Esophagus (tissue), 2 donors: Measurements from ENCODE around the gene EYA3. TPM values are rescaled to one million over a fixed set of nuclear protein-coding genes. Genes with fewer than 3 reads are reported as not detected.

Experiments
- H3K27ac ChIP-seq, 2 donors: one replicate each; pipeline ENCODE4 v1.5.1; 2013; ENCODE audit warnings: low read depth in 2 of 2, mild to moderate bottlenecking in 2 of 2, inconsistent platforms in 1 of 2, low read length in 1 of 2, moderate library complexity in 1 of 2
- H3K27me3 ChIP-seq, 2 donors: one replicate each; pipeline ENCODE4 v1.6.1; 2013; ENCODE audit warnings: low read length in 2 of 2, control low read depth in 1 of 2, mild to moderate bottlenecking in 1 of 2; ENCODE audit not compliant: insufficient read depth in 2 of 2, control insufficient read depth in 1 of 2
- H3K36me3 ChIP-seq, 2 donors: one replicate each; pipeline ENCODE4 v1.6.1; 2013; ENCODE audit warnings: low read length in 1 of 2; ENCODE audit not compliant: control insufficient read depth in 2 of 2, insufficient read depth in 2 of 2
- H3K4me1 ChIP-seq, 2 donors: one replicate each; pipeline ENCODE4 v1.6.1; 2013; ENCODE audit warnings: low read length in 1 of 2; ENCODE audit not compliant: control insufficient read depth in 2 of 2, insufficient read depth in 2 of 2
- H3K4me3 ChIP-seq, 2 donors: one replicate each; pipeline ENCODE4 v1.5.1; 2013; ENCODE audit warnings: low read length in 2 of 2, mild to moderate bottlenecking in 2 of 2, low read depth in 1 of 2, moderate library complexity in 1 of 2
- H3K9me3 ChIP-seq, 2 donors: one replicate each; pipeline ENCODE4 v1.6.1; 2013; ENCODE audit warnings: mild to moderate bottlenecking in 2 of 2, low read depth in 1 of 2, low read length in 1 of 2, moderate library complexity in 1 of 2; ENCODE audit not compliant: control insufficient read depth in 2 of 2, insufficient read depth in 1 of 2
- WGBS, 2 donors: extraction: QIAGEN DNeasy Blood & Tissue Kit; methylation state at CpG; one replicate each; pipeline ENCODE4 v1.1.7; 2013; 5-methylcytosine and 5-hydroxymethylcytosine counted together
- polyA plus RNA-seq, 2 donors: library from polyadenylated mRNA; stranded (reverse); fragments of 200-250 nt; gene quantifications; one replicate each; pipeline ENCODE4 v1.2.3, GENCODE V29; 2013
- donor health status: healthy with polysubstance abuse.
- donor health status: Bipolar disorder and iron deficiency.

The EYA3 gene
- polyA plus RNA-seq, 2 donors: 6.3 to 7.3 TPM

DNA sequence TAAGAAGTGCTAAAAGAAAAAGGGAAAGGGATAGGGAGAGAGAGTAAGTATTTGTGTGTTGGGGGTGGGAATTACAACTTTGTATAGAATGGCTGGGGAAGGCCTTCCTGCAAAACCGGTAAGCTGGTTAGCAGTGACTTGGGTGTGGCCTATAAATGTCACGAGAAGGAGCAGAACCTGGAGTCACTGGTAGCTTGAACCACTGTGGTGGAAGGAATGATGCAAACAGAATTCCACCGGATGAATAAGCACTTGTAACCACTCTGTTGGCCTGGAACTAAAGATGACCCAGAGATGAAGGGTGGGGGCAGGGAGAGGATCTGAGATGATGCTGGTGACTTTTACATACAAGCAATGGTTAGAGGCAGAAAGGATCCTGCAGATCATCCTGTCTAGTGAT lies 119.7 kb downstream of the EYA3 start:
- Histone ChIP-seq H3K9me3 (no peaks in the 10 kb centered on the region), H3K36me3 (peaks cover 6 to 13% of the 10 kb centered on the region in 2 donors), H3K27ac (no peak overlapping the region), H3K4me1 (peaks cover 0 to 4% of the 10 kb centered on the region in 2 donors), H3K27me3 (no peaks in the 10 kb centered on the region), H3K4me3 (no peak overlapping the region)
- WGBS, 2 donors: 39 to 61% methylated on average over 3 of the region's 3 CpGs

DNA sequence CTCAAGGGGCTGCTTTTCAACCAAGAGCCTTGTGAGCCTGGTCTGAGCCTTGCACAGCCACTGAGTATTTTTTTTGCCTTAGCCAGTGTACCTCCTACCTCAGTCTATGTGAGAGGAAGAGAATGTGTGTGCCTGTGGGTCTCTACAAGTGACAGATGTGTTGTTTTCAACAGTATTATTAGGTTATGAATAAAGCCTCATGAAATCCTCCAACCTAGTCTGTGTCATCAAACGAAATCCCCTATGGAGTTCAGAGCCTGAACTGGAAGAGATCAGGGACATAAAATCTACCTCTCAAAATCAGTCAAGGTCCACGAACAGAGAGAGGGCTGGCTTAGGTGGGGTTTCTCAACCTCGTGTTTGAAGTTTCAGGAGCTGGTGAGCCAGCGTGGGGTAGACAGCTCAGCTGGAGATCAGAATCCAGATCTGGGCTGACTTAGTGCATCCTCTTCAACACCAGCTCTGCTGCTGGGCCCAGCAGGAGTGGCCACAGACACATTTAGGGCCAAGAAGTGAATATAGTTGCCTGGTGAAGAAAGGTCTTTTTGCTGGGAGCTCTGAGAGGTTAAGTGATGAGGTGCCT lies 120.4 kb downstream of the EYA3 start:
- peak overlapping the region in 1 of 2 donors; percentile 26 for H3K27ac ChIP-seq
- WGBS, 2 donors: 83 to 90% methylated on average over 4 of the region's 4 CpGs
- H3K4me1 ChIP-seq: peaks cover 0 to 4% of the 10 kb centered on the region in 2 donors

DNA sequence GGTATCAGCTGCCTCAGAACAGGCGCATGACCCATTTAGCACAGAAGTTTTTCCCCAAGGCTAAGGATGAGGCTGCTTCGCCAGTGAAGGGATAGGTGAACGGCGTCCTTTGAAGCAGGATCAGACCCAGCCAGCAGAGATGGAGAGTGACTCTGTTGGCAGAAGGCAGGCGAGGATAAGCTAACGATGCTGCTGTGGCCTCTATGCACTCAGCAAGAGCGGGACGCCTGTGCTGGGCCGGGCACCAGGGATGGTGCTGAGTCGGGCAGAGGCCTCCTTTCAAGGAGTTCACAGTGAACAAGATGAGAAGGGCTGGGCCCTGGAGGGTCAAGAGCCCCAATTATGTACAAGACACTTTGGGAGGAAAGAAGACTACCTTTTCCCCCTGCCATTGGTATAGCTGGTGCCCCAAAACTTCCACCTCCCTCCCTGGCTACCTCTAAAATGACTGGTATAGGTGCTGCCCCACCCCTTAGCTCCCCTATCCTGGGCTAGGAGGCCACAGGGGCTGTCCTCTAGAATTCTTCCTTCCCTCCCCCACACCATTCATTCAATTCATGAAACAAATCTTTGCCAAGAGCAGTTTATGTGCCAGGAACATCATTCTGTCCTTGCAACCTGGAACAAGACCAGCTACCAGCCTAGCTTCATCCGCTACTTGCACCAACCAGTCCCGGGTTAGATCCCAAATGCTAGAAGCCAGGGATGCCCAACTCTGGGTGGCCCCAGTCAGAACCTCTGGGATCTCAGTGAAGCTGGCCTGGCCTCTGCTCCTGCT lies 121.1 kb downstream of the EYA3 start:
- H3K4me3 ChIP-seq: no peak overlapping the region
- H3K27ac ChIP-seq: peak overlapping the region in 1 of 2 donors; percentile 7
- peaks cover 6 to 17% of the 10 kb centered on the region in 2 donors for H3K36me3 ChIP-seq

More for the DNA sequence above, 120.4 kb downstream of the EYA3 start:
- H3K9me3 ChIP-seq: no peaks in the 10 kb centered on the region
- no peaks in the 10 kb centered on the region for H3K27me3 ChIP-seq
- H3K4me3 ChIP-seq: no peak overlapping the region
- peaks cover 6 to 17% of the 10 kb centered on the region in 2 donors for H3K36me3 ChIP-seq

DNA sequence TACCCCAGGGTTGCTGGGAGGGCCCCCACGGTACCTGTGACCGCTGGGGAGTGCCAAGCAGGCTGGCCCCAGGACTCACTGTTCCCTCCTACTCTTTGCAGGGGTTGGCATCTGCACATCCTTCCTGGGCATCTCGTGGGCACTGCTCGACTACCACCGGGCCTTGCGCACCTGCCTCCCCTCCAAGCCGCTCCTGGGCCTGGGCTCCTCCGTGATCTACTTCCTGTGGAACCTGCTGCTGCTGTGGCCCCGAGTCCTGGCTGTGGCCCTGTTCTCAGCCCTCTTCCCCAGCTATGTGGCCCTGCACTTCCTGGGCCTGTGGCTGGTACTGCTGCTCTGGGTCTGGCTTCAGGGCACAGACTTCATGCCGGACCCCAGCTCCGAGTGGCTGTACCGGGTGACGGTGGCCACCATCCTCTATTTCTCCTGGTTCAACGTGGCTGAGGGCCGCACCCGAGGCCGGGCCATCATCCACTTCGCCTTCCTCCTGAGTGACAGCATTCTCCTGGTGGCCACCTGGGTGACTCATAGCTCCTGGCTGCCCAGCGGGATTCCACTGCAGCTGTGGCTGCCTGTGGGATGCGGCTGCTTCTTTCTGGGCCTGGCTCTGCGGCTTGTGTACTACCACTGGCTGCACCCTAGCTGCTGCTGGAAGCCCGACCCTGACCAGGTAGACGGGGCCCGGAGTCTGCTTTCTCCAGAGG lies 121.9 kb downstream of the EYA3 start:
- H3K4me1 ChIP-seq: peaks cover 0 to 5% of the 10 kb centered on the region in 2 donors
- H3K27me3 ChIP-seq: no peaks in the 10 kb centered on the region
- H3K36me3 ChIP-seq: peaks cover 6 to 17% of the 10 kb centered on the region in 2 donors
- no peak overlapping the region for H3K27ac ChIP-seq
- H3K9me3 ChIP-seq: no peaks in the 10 kb centered on the region
- WGBS, 2 donors: 89 to 90% methylated on average over 24 of the region's 24 CpGs
- no peak overlapping the region for H3K4me3 ChIP-seq

More for the DNA sequence above, 121.1 kb downstream of the EYA3 start:
- H3K4me1 ChIP-seq: peaks cover 0 to 4% of the 10 kb centered on the region in 2 donors
- no peaks in the 10 kb centered on the region for H3K9me3 ChIP-seq
- H3K27me3 ChIP-seq: no peaks in the 10 kb centered on the region
- WGBS, 2 donors: 89 to 91% methylated on average over 12 of the region's 12 CpGs

DNA sequence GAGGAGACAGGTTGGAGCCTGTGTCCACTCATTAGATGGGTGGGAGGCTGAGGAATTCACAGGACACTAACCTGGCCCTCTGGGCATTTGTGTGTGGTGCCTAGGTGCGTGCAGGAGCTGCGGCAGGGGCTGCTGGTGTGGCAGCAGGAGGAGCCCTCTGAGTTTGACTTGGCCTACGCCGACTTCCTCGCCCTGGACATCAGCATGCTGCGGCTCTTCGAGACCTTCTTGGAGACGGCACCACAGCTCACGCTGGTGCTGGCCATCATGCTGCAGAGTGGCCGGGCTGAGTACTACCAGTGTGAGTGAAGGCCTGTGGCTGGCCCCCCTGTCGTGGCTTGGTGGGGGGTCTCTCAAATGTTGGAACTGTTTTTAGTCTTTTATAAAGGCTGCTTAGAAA lies 125.0 kb downstream of the EYA3 start:
- Histone ChIP-seq H3K36me3 (peaks cover 6 to 17% of the 10 kb centered on the region in 2 donors), H3K9me3 (no peaks in the 10 kb centered on the region), H3K4me3 (no peak overlapping the region), H3K27ac (peak overlapping the region in 1 of 2 donors; percentile 39), H3K27me3 (no peaks in the 10 kb centered on the region), H3K4me1 (peaks cover 5 to 20% of the 10 kb centered on the region in 2 donors)
- WGBS, 2 donors: 93 to 95% methylated on average over 11 of the region's 11 CpGs

DNA sequence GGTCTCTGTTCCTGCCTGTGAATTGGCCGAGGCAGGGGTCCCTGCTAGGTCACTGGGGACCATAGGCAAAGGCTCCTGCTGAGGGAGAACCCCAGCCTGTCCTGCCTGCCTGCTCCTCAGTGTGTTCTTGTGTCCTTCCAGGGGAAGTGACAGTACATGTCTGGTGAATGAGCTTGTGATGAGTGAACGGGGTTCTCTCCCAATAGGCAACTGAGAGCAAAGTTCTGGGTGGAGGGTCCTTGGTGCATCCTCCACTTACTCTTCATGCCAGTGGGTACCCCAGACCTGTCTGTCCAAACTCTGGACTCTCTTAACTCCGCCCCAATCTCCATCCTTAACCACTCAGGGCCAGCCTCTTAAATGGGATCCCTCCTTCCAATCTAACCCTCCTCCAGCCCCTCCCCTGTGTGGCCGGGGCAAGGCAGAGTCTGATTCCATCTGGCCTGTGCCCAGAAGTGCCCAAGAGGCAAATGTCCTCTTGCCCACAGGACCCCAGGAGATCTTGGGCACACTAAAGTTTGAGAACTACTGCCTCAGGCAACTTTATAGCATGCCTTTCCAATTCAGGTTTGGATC lies 126.7 kb downstream of the EYA3 start:
- Histone ChIP-seq H3K4me1 (peaks cover 5 to 20% of the 10 kb centered on the region in 2 donors), H3K36me3 (peaks cover 3 to 12% of the 10 kb centered on the region in 2 donors), H3K27me3 (no peaks in the 10 kb centered on the region), H3K9me3 (no peaks in the 10 kb centered on the region), H3K27ac (peak overlapping the region in 1 of 2 donors; percentile 98), H3K4me3 (no peak overlapping the region)
- WGBS, 2 donors: 52 to 61% methylated on average over 4 of the region's 4 CpGs

DNA sequence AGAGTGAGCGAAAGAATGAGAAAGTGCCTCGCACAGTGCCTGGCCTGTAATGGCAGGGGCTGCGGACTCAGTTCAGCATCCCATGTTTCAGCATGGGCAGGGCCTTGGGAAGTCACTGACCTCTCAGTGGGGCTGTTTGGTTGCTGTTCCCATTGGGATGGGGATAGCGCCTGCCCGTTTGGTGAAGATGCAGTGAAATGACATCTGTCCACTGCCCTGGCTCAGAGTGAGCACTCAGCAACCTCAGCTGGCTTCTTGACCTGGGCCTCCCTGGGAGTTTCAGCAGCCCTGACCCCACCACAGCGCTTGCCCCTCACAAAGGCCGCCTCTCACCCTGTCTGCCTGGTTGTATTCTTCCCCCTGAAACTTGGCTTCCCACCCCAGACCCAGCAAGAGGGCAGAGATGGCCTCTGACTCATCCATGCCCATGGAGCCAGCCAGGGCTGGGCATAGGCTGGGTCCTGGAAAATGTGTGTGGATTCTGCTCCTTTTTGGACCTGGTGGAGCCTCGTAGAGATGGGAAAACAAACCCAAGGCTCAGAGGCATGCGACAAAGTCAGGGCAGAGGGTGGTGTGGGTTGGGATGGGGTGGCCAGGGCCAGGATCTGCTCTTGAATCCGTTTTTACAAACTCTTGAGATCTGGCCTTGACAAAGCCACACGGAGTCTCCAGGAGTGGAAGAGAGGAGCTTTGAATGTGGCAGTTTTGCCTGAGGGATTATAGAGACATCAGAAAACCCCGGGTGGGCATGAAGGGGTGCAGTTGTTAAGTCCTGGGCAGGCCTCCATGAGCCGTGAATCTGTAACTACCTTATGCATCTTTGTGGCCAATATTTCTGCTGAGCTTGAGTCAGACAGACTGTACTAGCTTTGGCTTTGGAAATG lies 127.4 kb downstream of the EYA3 start:
- H3K4me3 ChIP-seq: peak overlapping the region; percentile 68 to 82
- no peaks in the 10 kb centered on the region for H3K27me3 ChIP-seq
- H3K27ac ChIP-seq: peak overlapping the region in 1 of 2 donors; percentile 98
- WGBS, 2 donors: 53 to 57% methylated on average over 13 of the region's 13 CpGs
- peaks cover 5 to 16% of the 10 kb centered on the region in 2 donors for H3K4me1 ChIP-seq
- H3K9me3 ChIP-seq: no peaks in the 10 kb centered on the region
- H3K36me3 ChIP-seq: peaks cover 3 to 7% of the 10 kb centered on the region in 2 donors

DNA sequence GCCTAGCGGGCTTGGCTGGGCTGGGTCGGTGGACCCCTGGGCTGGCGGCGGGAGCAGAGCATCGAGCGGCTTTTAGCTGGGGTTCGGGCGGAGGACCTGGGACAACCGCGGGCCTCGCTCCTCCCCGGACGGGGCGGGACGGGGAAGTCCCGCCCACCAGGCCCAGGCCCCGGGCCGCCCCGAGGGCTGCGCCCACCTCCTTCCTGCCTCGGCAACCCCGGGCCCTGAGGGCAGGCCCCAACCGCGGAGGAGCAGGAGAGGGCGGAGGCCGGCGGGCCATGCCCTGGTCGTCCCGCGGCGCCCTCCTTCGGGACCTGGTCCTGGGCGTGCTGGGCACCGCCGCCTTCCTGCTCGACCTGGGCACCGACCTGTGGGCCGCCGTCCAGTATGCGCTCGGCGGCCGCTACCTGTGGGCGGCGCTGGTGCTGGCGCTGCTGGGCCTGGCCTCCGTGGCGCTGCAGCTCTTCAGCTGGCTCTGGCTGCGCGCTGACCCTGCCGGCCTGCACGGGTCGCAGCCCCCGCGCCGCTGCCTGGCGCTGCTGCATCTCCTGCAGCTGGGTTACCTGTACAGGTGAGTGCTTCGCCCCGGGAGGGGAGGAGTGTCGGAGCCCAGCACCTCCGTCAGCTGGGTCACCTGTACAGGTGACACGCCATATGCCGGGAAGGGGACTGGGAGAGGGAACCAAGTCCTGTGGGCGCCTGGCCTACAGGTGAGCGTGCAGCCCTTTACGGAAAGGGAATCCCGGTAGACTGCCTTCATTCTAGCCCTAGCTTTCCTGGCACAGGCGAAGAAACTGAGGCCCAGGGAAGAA lies 128.4 kb downstream of the EYA3 start, which contains the start of gene XKR8:
Gene XKR8, plus strand, starts transcription at position 182 of the 812 bp plus-strand sequence. Its CDS starts 97 bp downstream, at position 279.
- 3% methylated on average over 49 to 68 of the region's 68 CpGs for WGBS, 2 donors
- Histone ChIP-seq H3K9me3 (no peaks in the 10 kb centered on the region), H3K27me3 (no peaks in the 10 kb centered on the region), H3K36me3 (peaks cover 3 to 5% of the 10 kb centered on the region in 2 donors), H3K4me3 (peak within 1 kb of the TSS; percentile 68 to 82), H3K27ac (peak within 1 kb of the TSS; percentile 94 to 98), H3K4me1 (peaks cover 5 to 16% of the 10 kb centered on the region in 2 donors)
